Progenitor cell of endocrine pancreas (in vitro differentiated cells): ENCODE measurements around the gene GNAL. TPM values are rescaled to one million over a fixed set of nuclear protein-coding genes. Genes with fewer than 3 reads are reported as not detected.

Experiments used
- DNase-seq: peaks from one replicate; pipeline ENCODE4 v3.0.0; 2021; ENCODE audit warnings: low spot score; ENCODE audit not compliant: unreplicated experiment
- H3K27ac Mint-ChIP-seq: 2 replicates; pipeline ENCODE4 v1.8.0; 2021; ENCODE audit warnings: mild to moderate bottlenecking, moderate library complexity, mixed read lengths
- H3K27me3 Mint-ChIP-seq: 2 replicates; pipeline ENCODE4 v1.8.0; 2021; ENCODE audit warnings: mixed read lengths
- H3K36me3 Mint-ChIP-seq: 2 replicates; pipeline ENCODE4 v1.8.0; 2022; ENCODE audit warnings: mixed read lengths; ENCODE audit not compliant: insufficient read depth
- H3K4me1 Mint-ChIP-seq: 2 replicates; pipeline ENCODE4 v1.8.0; 2021; ENCODE audit warnings: low read depth, mixed read lengths
- H3K4me3 Mint-ChIP-seq: 2 replicates; pipeline ENCODE4 v1.8.0; 2021; ENCODE audit warnings: low read depth, mild to moderate bottlenecking, moderate library complexity, mixed read lengths
- H3K9me3 Mint-ChIP-seq: 2 replicates; pipeline ENCODE4 v1.8.0; 2021; ENCODE audit warnings: low read depth, mixed read lengths
- CTCF ChIP-seq: fragments of 200-600 bp; sonication (generic); IDR thresholded peaks from one replicate; pipeline ENCODE4 v1.5.0; 2021; ENCODE audit warnings: antibody characterized with exemption, mild to moderate bottlenecking; ENCODE audit not compliant: unreplicated experiment
- microRNA-seq: library from miRNA; unstranded; fragments of <30 nt; microRNA quantifications from one replicate; pipeline ENCODE4 v1.1.0, GENCODE V29; 2020; ENCODE audit warnings: borderline number of aligned reads; ENCODE audit not compliant: unreplicated experiment
- total RNA-seq: library from RNA; stranded (reverse); gene quantifications from 2 replicates; pipeline ENCODE4 v1.2.1, GENCODE V29; 2021

GNAL gene
- total RNA-seq, 1 donor from 2014 or later = 10.0 TPM

GRCh38 chr18:11925800-11926481, 236.9 kb downstream of the GNAL start:
- Mint-ChIP-seq H3K4me3 (no peak overlapping the region), H3K4me1 (peaks cover 4% of the 10 kb centered on the region), H3K36me3 (no peaks in the 10 kb centered on the region), H3K27ac (no peak overlapping the region), H3K27me3 (no peaks in the 10 kb centered on the region), H3K9me3 (no peaks in the 10 kb centered on the region)
- DNase-seq = no peak
- TF ChIP-seq CTCF = no peak

GRCh38 chr18:11927497-11927896, 238.4 kb downstream of the GNAL start:
- no peaks in the 10 kb centered on the region for H3K36me3 Mint-ChIP-seq

GRCh38 chr18:11932393-11932792, 243.3 kb downstream of the GNAL start:
- H3K27ac Mint-ChIP-seq = no peak overlapping the region
- no peaks in the 10 kb centered on the region for H3K36me3 Mint-ChIP-seq
- H3K4me3 Mint-ChIP-seq = no peak overlapping the region
- no peaks in the 10 kb centered on the region for H3K9me3 Mint-ChIP-seq
- no peak for TF ChIP-seq CTCF
- H3K27me3 Mint-ChIP-seq = no peaks in the 10 kb centered on the region
- no peak for DNase-seq
- no peaks in the 10 kb centered on the region for H3K4me1 Mint-ChIP-seq

More at GRCh38 chr18:11927497-11927896, 238.4 kb downstream of the GNAL start:
- Mint-ChIP-seq H3K4me1 (peaks cover 4% of the 10 kb centered on the region), H3K9me3 (no peaks in the 10 kb centered on the region), H3K27ac (no peak overlapping the region), H3K27me3 (no peaks in the 10 kb centered on the region), H3K4me3 (no peak overlapping the region)
- no peak for TF ChIP-seq CTCF
- no peak for DNase-seq

Small RNAs within 50 kb of the gene (microRNA-seq; reads per million reads assigned to microRNA genes)
- gene MIR7153 = not detected

Other genes starting within 250 kb of the GNAL start
- gene SLC35G4, start 79.7 kb upstream of the GNAL start, total RNA-seq = not detected in 2 replicates
- 48.0 and 48.3 TPM in 2 replicates for gene CHMP1B, start 162.1 kb downstream of the GNAL start, total RNA-seq
- 27.4 and 37.4 TPM in 2 replicates for gene MPPE1, start 219.1 kb downstream of the GNAL start, total RNA-seq